ENCODE measurements around the gene CHST11.
A peak's percentile ranks its signal among the peaks of the same experiment; 100 is the strongest.

The CHST11 gene

GRCh38 chr12:104699489-104700190 is 242.9 kb downstream of the CHST11 start:
- DNase-seq (ENCODE audit: low spot score): no peak

- DNase-seq (ENCODE audit: low spot score): no peak
Measured at GRCh38 chr12:104700324-104700723, 243.6 kb downstream of the CHST11 start.

GRCh38 chr12:104701301-104701700 is 244.6 kb downstream of the CHST11 start:
- DNase-seq (ENCODE audit: low spot score): no peak

GRCh38 chr12:104701756-104702155 is 245.0 kb downstream of the CHST11 start:
- no peak for DNase-seq (ENCODE audit: low spot score)

- DNase-seq (ENCODE audit: low spot score): no peak
Measured at GRCh38 chr12:104702565-104703139, 245.9 kb downstream of the CHST11 start.

- no peak for DNase-seq (ENCODE audit: low spot score)
Measured at GRCh38 chr12:104703372-104703771, 246.6 kb downstream of the CHST11 start.

- DNase-seq (ENCODE audit: low spot score): no peak
Measured at GRCh38 chr12:104704224-104704779, 247.6 kb downstream of the CHST11 start.

GRCh38 chr12:104707194-104707593 is 250.4 kb downstream of the CHST11 start:
- no peak for DNase-seq (ENCODE audit: low spot score)

- DNase-seq (ENCODE audit: low spot score): no peak
Measured at GRCh38 chr12:104707794-104708558, 251.2 kb downstream of the CHST11 start.

- DNase-seq (ENCODE audit: low spot score): no peak
Measured at GRCh38 chr12:104708891-104709290, 252.1 kb downstream of the CHST11 start.

GRCh38 chr12:104709692-104710435 is 253.1 kb downstream of the CHST11 start:
- peak; percentile 27 for DNase-seq (ENCODE audit: low spot score)

- DNase-seq (ENCODE audit: low spot score): peak; percentile 58
Measured at GRCh38 chr12:104710940-104711689, 254.4 kb downstream of the CHST11 start.

- no peak for DNase-seq (ENCODE audit: low spot score)
Measured at GRCh38 chr12:104712477-104712876, 255.7 kb downstream of the CHST11 start.

GRCh38 chr12:104712968-104713367 is 256.2 kb downstream of the CHST11 start:
- no peak for DNase-seq (ENCODE audit: low spot score)

- DNase-seq (ENCODE audit: low spot score): no peak
Measured at GRCh38 chr12:104713444-104713843, 256.7 kb downstream of the CHST11 start.

- no peak for DNase-seq (ENCODE audit: low spot score)
Measured at GRCh38 chr12:104714369-104714768, 257.6 kb downstream of the CHST11 start.

GRCh38 chr12:104716172-104716571 is 259.4 kb downstream of the CHST11 start:
- no peak for DNase-seq (ENCODE audit: low spot score)

GRCh38 chr12:104718304-104718929 is 261.7 kb downstream of the CHST11 start:
- DNase-seq (ENCODE audit: low spot score): no peak

- no peak for DNase-seq (ENCODE audit: low spot score)
Measured at GRCh38 chr12:104719700-104720338, 263.1 kb downstream of the CHST11 start.

GRCh38 chr12:104720339-104721038 is 263.7 kb downstream of the CHST11 start:
- no peak for DNase-seq (ENCODE audit: low spot score)

Data from globus pallidus (tissue), 1 donor.